HG02884 (cell line): ENCODE measurements around the gene ARMC7.
"Not testable (repeated sequence)": the region's sequence is repeated elsewhere in the genome, so short reads cannot be mapped to it uniquely, and the experiment has no call there.

Source experiments
- ATAC-seq: cut with Tn5 transposase; IDR thresholded peaks from one replicate; pipeline ENCODE4 v1.9.1; 2021; ENCODE audit warnings: mild to moderate bottlenecking, moderate library complexity; ENCODE audit not compliant: unreplicated experiment

Gene ARMC7

GRCh38 chr17:75152523-75152921 lies 42.8 kb downstream of the ARMC7 start:
- ATAC-seq, result no peak

- ATAC-seq, result no peak
These were observed 43.4 kb downstream of the ARMC7 start for GRCh38 chr17:75152922-75153779.

GRCh38 chr17:75153780-75154194 lies 44.0 kb downstream of the ARMC7 start:
- no peak for ATAC-seq

GRCh38 chr17:75154195-75155106 lies 44.7 kb downstream of the ARMC7 start, which contains the start of gene JPT1:
JPT1 (minus strand) TSS chr17:75154512; CDS start chr17:75154397, 115 bp downstream.
- ATAC-seq, result peak; percentile 91

GRCh38 chr17:75155191-75155601 lies 45.4 kb downstream of the ARMC7 start:
- no peak for ATAC-seq

GRCh38 chr17:75158480-75158879 lies 48.7 kb downstream of the ARMC7 start:
- not testable (repeated sequence) for ATAC-seq

- ATAC-seq, result no peak
These were observed 49.6 kb downstream of the ARMC7 start for GRCh38 chr17:75159196-75160031.

GRCh38 chr17:75160211-75160610 lies 50.4 kb downstream of the ARMC7 start:
- no peak for ATAC-seq

- no peak for ATAC-seq
These were observed 53.3 kb downstream of the ARMC7 start for GRCh38 chr17:75163074-75163473.

- not testable (repeated sequence) for ATAC-seq
These were observed 54.8 kb downstream of the ARMC7 start for GRCh38 chr17:75164606-75165005.

GRCh38 chr17:75168998-75169397 lies 59.2 kb downstream of the ARMC7 start:
- ATAC-seq, result no peak

- no peak for ATAC-seq
These were observed 63.8 kb downstream of the ARMC7 start for GRCh38 chr17:75173526-75173925.

- ATAC-seq, result no peak
These were observed 65.2 kb downstream of the ARMC7 start for GRCh38 chr17:75174996-75175395.

GRCh38 chr17:75176625-75177024 lies 66.9 kb downstream of the ARMC7 start:
- no peak for ATAC-seq

GRCh38 chr17:75178453-75178852 lies 68.7 kb downstream of the ARMC7 start:
- ATAC-seq, result no peak
